GM18507 (cell line): ENCODE data around the gene RBP3.

Source experiments
- DNase-seq: peaks from one replicate; pipeline ENCODE4 v3.0.0; 2011; ENCODE audit warnings: low read depth; ENCODE audit not compliant: insufficient read length; ENCODE audit errors: extremely low spot score
- FAIRE-seq: peaks from 2 replicates; lab custom pipeline; 2011; peaks lifted over from hg19 to GRCh38; lab: Jason Lieb, UNC

The RBP3 gene

DNA sequence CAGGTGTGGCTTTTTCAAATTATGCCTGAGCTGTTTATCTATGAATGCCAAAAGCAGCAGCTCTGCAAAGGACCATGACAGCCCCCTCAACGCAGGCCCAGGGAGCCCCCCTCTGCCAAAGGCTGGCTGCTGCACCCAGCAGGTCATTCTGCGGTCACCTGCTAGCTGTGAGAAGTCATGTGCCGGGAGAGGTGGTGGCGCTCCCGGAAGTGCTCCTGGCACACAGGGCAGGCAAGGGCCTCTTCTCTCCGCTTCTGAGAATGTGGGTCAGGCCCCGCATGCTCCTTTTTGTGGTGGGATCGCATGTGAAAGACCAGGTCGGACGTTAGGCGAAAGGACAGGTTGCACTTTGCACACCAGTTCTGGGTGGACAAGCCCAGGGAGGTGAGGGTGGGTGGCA, 19.5 kb downstream of the RBP3 start:
- FAIRE-seq = no peak
- DNase-seq = no peak

DNA sequence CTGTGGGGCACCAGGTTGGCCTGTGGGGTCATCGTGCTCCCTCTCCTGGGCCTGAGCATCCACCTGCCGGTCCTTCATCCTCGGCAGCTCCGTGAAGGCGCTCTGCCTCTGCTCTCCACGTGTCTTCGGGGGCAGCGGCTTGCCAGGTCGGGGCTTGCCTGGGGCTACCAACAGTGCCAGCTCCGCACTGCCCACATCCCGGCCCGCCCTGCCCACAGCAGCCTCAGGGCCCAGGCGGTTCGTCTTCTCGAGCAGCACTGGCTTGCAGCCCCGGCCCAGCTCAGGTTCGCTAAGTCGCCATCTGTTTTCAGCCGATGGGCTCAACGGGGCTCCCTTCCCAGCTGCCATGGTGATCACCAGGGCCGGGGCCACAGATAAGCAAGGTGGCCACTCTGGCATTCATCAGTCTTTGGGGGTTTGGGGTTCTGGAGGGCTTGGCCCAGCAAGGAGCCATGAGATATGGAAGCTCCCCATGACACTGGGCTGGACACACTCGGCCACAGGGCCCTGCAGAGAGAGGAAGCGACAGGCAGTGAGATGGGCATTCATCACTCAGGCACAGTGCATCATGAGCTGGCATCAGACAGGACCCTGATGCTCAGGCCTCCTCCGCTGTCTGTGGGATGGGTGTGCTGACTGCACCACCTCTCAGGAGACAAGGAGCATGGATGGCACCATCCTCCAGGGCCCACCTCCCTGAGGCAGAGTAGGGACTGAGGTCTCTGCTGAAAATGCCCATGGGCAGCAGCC, 20.4 kb downstream of the RBP3 start:
- DNase-seq = no peak
- no peak for FAIRE-seq

DNA sequence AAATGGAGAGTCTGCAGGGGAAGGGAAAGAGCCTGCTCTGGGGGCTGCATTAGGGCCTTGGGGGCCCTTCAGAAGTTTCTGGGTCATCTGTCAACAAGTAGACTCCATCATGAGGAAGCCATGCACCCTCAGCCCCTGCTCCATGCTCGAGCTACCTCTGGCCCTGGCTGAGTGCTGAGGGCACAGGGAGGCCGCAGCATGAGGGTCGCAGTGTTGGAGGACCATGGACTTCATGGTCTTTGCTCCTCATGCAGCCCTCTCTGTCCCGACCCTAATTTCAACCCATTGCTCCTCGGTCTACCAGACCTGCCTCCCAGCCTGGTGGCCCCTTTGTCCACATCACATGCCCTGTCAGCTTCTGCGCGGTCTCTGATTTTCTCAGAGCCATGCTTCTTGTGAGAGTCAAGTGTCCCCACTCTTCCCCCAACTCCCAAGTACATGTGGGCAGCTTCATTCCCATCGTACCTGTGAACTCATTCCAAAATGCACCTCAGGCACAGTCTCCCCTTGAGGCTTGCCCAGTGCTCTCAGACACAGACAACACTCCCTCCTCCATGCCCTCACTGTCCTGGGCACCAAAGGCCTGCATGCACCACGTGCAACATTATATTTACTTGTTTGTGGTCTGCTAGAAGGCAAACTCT, 21.2 kb downstream of the RBP3 start:
- FAIRE-seq = no peak

DNA sequence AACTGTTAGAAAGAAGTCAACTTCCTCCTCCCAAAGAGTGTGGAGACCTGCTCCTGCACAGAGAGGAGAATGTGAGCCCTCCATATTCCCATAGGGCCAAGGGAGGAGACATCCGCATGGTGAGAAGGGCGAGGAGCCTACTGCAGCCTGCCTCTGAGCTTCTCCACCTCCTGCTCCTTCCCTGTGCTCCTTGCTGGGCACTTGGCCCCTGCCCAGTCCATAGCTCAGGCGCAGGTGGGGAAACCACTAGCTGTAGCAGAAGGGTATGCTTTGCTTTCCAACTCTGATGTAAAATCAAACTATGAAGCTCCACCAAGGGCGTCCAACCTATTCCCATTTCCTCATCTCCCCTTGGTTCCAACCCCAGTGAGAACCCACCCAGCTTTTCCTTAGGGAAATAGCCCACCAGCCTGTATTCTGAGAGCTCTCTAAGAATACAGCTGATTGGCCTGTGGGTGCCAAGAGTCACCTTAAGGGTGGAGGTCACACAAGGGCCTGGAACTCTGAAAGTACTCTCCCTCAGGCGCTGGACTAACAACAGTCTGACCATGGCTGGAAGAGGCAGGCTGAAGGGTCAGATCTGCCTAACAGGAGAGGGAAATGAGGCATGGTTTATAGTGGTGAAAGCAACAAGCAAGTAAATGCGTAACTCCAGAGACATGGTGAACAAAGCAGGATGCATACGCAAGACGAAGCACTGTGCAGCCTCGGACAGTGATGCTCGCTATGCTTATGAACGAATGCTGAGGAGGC, 22.0 kb downstream of the RBP3 start:
- no peak for DNase-seq
- FAIRE-seq = no peak

More for the DNA sequence above, 21.2 kb downstream of the RBP3 start:
- no peak for DNase-seq

DNA sequence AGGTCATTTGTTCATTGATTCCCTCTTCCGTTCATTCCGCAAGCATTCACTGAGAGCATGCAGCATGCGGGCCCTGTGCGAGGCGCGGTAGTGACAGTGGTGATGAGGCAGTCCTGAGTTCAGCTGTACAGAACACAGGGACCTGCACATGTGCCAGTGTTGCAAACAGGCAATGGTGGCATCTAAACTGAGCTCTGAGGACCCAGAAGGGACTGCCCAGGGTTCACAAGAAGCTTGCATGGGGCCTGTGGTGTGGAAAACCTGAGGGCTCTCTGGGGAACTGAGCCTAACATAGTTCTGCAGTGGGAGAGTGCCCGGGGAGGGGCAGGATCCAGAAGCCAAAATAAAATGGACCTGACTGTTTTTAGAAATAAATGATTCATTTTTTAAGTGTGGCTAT, 22.7 kb downstream of the RBP3 start:
- DNase-seq = no peak
- no peak for FAIRE-seq

DNA sequence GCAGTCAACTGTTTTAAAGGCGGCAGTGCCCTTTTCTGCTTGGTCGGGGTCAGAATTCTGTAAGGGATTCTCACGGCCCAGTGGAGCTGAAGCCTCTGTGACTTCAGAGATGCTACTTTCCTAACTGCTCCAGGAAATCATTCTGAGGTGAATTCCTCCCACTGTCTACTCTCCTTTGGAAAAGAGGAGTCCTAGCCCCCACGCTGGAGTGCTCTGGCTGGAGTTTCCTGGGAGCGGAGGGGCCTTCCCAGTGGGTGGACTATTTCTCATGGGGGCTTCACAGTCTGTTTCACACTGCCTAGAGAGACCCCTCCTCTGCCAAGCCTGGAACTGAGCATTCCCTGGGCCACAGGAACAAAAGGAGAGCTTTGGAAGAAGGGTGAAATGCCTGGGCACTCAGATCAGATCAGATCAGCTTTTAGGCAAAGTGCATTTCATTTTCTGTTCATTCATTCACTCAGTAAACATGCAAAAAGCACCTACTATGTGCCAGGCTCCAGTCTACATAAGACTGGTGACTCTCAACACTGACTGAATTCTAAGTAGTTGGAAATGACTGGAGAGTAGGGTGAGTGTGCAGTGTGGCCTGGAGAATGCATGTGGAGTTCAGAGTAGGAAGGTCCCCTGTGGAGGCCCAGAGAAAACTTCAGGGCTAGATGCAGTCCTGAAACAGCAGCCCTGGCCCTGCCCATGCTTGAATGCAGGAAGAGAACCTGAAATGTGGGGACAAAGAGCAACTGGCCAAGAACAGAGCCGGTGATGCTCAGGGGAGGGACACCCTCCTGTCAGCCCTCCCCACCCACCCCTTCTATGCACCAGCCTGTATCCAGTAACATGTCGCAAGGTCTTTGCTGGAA, 23.7 kb downstream of the RBP3 start:
- FAIRE-seq = no peak
- DNase-seq = no peak

DNA sequence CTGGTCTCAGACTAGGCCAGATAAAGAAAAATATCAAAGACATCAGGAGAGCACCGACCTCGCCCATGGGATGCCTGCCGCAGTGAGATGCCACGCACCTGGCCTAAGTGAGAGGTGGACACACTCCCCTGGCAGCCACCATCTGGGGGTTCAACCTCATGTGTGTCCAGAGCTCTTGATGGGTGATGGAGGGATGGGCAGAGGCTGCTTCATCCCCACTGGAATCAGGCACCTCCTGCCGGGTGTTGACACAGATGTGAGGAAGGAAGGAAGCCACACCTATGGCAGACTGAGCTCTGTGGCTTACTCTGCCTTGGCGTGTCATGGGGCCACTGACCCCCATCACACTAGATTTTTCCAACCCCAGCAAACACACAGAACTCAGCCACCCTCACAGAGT, 24.6 kb downstream of the RBP3 start:
- no peak for DNase-seq

DNA sequence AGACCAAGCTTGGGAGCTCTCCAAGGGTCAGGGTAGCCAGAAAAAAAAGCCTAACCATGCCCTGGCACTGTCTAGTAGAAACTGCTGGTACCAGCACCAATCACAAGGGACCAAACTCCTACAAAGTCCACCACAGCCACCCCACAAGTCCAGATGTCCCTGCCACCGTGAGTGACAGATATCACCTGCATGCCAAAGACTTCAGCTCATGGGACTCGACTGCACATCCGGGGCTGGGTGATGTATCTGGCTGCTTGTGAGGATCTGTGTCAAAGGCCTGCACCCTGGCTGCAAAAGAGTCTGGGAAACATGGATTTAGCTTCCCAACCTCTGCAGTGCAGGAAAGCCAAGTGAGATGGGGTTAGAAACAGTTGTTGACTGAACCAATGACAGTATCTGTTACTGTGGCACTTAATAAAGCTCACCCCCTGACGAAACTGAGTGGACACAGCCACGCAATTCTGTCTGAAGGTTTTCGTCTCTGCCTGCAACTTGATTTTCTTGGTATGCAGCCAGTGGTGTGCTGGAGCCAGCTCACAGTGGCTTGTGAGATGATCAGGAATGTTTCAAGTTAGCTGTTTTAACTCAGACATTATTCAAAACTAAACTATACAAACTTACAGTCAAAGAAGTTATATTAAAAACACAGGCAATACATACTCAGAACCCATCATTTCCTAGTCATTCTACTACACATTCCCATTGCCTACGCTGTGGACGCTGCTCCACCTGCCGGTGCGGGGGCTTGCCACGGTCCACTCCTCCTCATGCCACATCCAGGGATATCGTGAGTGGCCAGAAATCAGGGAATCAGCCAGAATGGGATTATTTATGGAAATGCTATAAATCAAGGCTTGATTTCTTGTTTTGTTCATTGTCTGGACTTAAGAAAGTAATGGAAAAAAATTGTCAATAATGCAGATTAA, 26.7 kb downstream of the RBP3 start:
- no peak for DNase-seq
- no peak for FAIRE-seq

More for the DNA sequence above, 24.6 kb downstream of the RBP3 start:
- FAIRE-seq = no peak

DNA sequence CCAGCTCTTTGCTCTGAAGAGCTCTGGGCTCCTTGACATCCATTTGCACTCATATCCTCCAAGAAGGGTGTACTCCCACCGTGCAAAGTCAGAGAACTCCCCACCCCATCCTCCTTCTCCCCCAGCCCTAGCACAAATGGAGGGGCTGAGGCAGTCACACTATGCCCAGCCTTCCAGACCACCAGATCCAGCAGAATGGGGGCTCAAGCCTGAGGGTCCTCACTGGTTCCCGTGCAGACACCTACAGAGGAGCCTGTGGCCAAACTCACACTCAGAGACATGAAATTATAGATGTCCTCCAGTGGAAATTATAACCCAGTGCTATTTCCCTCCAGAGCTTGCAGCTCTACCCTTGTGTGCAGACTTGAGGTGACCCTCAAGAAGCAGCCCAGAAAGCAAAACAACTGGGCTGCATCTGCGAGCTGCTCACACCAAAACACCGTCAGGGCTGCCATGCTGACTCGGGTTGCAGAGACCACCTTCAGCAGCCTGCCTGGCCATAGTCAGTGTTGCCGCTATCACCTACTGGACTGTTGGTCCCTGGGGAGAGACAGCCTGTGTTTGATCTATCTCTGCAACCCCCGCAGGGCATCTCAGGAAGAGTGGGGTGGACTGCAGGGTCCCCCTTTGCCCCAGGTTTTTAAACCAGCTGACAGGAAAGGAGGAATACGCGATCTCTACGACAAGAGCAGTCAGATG, 28.5 kb downstream of the RBP3 start:
- no peak for FAIRE-seq

DNA sequence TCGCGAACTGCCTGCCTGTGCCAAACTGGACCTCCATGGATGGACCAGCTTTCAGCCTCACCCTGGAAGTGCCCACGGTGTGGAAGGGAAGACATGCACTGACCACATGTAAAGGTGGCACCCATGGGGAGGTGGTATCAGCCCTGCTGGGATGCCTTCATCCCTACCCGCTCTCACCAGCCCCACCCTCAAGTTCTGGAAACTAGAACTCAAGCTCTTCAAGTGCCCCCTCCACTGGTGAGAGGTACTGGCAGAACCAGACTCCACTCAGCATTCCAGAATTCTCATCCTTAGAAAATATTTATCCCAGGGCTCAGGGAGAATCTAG, 30.0 kb downstream of the RBP3 start:
- DNase-seq (no peak), FAIRE-seq (no peak)

More for the DNA sequence above, 28.5 kb downstream of the RBP3 start:
- DNase-seq = no peak

DNA sequence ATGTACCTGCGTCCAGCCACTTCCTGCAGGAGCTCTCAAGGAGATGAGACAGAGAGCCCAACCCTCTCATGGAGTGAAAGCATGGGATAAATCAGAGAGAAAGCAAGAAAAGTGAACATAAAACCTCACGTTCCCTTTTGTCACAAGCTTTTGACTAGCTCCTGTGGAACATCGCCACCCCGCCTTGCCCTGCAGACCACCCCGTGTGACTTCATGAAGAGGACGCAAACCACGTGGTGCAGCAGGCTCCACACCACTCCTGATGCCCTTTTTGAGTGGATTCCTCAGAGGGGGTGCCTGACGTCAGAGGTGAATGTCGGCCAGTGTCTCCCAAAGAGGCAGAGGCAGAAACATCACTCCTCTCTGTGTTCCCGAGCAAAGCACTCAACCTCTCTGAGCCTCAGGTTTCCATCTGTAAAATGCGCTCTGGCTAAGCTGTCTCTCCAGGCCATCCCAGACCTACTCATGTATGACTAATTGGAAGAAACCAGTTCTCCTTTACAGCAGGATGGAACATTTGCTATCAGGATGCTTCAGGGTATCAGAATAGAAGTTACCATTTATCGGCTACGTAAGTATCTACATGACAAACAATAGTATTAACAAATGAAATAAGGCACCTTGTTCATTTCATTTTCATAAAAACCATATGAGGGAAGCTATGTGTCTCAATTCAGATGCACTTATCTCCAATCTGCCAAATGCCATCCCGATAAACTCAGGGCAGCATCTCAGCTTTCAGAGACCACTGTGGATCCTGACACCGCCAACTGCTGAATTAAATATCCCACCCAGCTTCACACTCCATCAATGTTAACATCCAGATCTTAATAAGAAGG, 30.7 kb downstream of the RBP3 start:
- DNase-seq (no peak), FAIRE-seq (no peak)

DNA sequence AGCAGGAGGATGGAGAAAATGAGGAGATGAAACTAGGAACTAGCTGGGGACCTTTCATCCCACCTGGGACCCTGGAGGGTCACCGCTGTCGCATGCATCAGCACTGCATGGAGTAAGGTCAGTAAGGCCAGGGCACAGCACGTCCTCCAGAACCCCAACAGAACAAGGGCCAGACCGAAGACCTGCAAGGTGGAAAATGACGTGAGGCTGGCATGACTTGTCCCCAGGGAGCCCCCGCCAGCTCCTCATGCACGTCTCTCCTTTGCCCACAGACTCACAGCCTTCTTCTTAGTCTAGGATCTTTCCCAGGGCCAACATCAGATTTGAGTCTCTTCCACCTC, 31.3 kb downstream of the RBP3 start:
- no peak for DNase-seq
- FAIRE-seq = no peak

DNA sequence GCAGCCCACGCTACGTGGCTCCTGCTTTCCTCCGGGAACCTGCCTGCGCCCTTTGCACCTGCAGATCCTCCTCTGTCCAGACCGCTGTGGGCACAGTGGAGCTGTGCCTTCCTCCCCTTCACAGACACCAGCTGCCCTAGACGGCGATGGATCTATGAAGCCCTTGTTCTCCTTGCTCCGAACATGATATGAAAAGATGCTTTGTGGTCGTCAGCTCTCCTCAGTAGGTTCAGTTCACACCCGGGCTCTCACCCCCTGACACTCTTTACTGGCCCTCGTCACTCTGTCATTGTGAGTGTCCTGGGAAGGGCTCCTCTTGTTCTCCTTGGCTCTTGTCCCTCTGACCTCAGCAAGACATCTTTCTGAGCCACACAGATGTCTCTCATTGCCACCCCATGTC, 31.7 kb downstream of the RBP3 start:
- FAIRE-seq = no peak
- DNase-seq = no peak

DNA sequence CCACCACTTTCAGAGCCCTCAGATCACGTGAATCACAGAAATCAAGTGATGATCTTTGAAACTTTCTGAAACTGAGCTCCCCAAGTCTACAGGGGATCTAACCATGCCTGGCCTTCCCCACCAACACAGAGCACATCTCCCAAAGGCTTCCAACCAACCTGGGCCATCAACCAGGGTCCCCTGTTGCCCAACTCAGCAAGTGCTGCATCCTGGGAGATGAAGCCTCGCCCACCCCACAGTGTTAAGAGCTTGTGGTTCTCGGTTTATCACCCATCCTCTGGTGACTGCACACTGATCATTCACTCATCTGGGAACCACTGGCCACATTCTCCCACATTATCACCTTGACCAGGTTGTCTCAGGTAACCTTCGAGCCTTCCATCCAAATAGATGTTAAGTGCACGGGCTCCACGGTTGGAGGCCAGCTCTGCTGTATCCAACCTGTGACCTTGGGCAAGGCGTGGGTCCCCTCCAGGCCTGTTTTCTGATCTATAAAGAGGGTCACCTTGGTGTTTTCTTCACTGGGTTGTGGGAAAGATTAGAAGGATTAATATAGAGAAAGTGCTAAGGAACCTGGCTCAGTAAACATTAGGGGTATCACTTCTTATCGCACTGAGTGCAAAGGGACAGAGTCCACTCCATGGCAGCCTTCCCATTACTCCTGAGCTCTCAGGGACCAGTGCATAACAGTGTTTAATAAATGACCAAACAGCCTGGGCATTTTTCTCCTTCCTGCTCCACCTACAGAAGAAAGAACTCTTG, 32.4 kb downstream of the RBP3 start:
- no peak for FAIRE-seq
- DNase-seq = no peak

DNA sequence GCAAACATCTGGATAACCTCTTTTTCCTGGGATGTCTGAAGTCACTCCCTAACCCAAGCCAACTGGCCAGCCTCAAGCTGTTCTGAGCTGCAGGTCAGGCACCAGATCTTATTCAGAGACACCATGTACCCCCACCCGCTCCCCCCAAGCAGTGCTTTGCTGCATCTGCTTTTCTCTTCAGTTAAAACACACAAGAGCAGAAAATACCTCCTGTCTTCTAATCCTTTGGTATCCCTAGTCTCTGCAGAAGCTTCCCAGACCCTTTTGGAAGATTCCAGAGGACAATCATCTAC, 32.9 kb downstream of the RBP3 start:
- no peak for FAIRE-seq

DNA sequence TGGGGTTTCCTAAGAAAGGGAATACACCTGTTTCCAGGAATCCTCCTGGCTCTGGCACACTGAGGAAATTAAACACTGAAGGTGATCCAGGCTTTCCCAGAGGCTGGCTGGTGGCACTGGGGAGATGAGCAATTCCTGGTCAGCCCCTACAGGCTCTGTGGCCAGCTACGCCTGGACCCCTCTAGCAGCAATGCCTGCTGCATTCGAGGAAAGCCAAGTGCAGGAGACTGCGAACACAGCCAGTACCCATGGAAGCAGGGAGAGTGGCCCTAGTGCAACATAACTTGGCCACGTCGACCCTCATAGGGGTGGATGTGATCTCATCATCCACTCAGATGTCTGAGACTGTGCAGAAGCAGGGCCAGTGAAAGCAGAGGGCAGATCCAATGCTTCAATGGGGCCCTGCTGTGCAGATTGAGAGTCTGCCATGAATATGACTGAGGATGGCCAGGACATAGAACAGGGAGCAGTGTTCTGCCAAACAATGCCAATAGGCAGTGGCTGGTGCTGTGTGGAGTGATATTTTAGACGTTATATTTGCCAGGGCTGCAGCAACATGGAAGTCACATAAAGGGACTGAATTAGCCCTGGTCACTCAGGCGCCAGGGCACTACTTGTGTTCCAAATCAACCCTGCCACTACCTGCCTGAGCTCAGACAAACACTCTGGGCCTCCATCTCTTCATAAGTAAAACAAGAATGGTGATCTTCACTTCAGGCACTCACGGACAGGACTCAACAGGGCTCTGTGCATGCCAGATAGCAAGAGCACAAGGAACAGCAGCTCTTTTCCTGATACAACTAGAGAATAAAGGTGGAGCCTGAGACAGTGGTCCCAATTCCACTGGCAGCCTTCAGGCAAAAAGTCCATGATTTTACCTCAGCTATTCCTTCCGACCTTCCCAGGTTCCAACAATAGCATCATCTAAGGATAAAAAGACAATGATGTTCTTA, 33.5 kb downstream of the RBP3 start:
- DNase-seq (no peak), FAIRE-seq (no peak)

More for the DNA sequence above, 32.9 kb downstream of the RBP3 start:
- DNase-seq = no peak
